Choroid plexus epithelial cell (primary cell): ENCODE results near the gene ZNF383.
"Not testable (repeated sequence)": the region's sequence is repeated elsewhere in the genome, so short reads cannot be mapped to it uniquely, and the experiment has no call there.

Source experiments
- DNase-seq: peaks from one replicate; pipeline ENCODE4 v3.0.0-alpha.2; 2010; ENCODE audit warnings: low read depth
- H3K4me3 ChIP-seq: 2 replicates; pipeline ENCODE4 v1.5.1; 2011; ENCODE audit warnings: low read depth, mild to moderate bottlenecking, control low read depth, low read length, moderate library complexity
- TF ChIP-seq, protein P1 (sequence below): conservative IDR thresholded peaks from 2 replicates; pipeline ENCODE4 v1.5.1; 2011; ENCODE audit warnings: low read depth, mild to moderate bottlenecking, control low read depth, inconsistent platforms, low read length, moderate library complexity

Gene ZNF383

DNA sequence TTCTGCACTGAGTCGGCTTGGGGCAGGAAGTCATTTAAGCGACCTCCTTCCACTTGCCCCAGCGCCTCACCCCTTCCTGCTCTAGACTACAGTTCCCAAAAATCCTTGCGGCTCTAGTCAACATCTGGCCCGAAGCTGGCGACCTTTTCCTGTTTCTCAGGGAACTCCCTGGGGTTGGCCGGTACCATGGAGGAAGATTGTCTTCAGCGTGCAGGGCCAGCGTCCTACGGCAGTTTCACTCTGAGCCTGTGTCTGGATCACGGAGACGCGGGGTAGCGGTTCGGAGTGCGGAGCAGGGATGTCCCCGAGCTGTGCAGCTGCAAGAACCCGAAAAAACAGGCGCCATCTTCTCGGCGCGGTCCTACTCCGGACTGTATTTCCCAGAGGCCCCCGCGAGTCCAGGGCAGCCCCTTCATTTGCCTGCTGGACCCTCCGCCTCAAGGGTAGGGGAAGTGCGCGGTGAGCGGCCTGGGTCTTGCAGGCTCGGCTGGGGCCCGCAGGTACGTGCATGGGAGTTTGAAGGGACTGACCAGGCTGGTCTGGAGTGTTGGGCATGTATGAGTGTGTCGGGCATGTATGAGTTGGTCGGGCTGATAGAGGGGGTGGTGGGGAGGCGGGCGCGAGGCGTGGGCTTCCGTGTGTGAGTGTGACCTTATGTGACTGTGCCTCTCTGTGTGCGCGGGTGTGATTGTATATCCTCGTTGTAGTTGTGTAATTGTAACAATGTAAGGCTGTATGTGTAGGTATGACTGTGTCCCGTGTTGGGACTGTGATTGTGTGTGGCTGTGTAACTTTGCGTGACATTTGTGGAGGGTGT, at the start of gene ZNF383:
Gene ZNF383 (plus strand): TSS at position 440 of the 817 bp plus-strand sequence. CDS start 12,240 bp downstream, outside the sequence.
- DNase-seq, result peak; percentile 92
- peak within 1 kb of the TSS; percentile 81 for H3K4me3 ChIP-seq
- TF ChIP-seq, protein P1, sequence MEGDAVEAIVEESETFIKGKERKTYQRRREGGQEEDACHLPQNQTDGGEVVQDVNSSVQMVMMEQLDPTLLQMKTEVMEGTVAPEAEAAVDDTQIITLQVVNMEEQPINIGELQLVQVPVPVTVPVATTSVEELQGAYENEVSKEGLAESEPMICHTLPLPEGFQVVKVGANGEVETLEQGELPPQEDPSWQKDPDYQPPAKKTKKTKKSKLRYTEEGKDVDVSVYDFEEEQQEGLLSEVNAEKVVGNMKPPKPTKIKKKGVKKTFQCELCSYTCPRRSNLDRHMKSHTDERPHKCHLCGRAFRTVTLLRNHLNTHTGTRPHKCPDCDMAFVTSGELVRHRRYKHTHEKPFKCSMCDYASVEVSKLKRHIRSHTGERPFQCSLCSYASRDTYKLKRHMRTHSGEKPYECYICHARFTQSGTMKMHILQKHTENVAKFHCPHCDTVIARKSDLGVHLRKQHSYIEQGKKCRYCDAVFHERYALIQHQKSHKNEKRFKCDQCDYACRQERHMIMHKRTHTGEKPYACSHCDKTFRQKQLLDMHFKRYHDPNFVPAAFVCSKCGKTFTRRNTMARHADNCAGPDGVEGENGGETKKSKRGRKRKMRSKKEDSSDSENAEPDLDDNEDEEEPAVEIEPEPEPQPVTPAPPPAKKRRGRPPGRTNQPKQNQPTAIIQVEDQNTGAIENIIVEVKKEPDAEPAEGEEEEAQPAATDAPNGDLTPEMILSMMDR, result no peak

DNA sequence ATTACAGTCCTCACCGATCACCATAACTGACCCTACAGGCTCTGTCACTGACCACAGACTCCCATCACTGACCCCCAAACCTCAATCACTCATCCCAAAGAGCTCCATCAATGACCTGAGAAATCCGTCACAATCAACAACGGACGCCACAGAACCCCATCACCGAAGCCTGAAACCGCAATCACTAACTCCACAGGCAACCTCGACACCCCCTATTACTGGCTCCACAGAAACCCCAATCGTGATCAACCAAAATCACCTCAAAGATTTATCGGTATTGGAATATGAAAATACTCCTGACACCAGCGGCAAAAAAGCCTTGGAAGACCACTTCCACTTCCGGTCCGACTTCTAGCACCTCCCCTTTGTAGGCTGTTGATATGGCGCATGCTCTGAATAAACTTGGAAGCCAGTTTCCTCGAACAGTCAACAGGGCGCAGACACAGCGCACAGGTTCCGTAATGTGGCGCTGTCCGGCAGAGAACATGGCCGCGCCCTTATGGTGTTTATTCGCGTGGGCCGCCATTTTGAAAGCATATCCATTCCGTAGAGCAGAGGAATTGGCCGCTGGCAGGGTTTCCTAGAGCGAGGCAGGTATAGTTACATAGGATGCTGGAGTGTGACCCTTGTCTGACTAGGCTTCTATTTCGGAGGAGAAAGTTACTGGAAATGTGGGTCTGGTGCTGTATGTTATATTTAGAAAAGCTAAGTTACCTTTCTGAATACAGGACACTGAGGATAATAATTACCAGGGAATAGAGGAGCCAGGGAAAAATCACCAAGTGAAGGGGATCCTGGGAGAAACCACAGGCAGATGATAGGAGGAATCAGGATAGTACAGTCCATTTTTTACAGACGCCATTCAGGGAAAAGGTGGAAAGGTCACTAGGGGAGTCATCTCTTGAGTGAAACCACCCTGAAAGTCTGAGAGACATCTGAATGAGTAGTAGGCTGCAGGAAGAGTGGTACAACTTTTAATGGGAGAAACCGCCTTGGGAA, 45.3 kb upstream of the ZNF383 start, which contains the start of gene ZNF585A:
Gene ZNF585A (minus strand): TSS at position 328 of the 999 bp plus-strand sequence. CDS start 2,785 bp downstream, outside the sequence.
- peak within 1 kb of the TSS; percentile 74 for H3K4me3 ChIP-seq
- TF ChIP-seq, protein P1, result peak; percentile 50
- DNase-seq, result peak; percentile 99

DNA sequence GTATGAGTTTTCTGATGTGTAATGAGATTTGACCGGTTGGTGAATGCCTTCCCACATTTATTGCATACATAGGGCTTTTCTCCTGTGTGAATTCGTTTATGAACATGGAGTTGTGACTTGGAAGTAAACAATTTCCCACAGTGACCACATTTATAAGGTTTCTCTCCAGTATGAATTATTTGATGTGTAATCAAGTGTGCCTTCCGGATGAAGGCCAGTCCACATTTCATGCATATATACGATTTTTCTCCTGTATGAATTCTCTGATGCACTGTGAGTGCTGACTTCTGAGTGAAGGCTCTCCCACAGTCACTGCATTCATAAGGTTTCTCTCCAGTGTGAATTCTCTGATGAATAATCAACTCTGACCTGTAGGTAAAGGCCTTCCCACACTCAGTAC, 31.9 kb upstream of the ZNF383 start:
- not testable (repeated sequence) for DNase-seq, H3K4me3 ChIP-seq

DNA sequence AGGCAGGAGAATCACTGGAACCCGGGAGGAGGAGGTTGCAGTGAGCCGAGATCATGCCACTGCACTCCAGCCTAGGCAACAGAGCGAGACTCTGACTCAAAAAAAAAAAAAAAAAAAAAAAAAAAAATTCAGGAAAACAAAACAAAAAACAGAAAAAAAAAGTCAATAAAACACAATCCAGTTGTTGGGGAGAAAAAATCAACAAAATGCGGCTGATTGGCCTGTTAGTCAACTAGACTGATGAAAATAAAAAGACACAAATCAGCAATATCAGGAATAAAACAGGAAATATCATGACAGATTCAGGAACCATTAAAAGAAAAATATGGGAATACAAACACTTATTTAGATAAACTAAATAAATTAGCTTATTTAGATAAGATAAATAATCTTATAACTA, 22.8 kb upstream of the ZNF383 start:
- DNase-seq, H3K4me3 ChIP-seq: not testable (repeated sequence)

DNA sequence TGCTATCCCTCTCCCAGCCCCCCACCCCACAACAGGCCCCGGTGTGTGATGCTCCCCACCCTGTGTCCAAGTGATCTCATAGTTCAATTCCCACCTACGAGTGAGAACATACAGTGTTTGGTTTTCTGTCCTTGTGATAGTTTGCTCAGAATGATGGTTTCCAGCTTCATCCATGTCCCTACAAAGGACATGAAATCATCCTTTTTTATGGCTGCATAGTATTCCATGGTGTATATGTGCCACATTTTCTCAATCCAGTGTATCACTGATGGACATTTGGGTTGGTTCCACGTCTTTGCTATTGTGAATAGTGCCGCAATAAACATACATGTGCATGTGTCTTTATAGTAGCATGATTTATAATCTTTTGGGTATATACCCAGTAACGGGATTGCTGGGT, 20.9 kb upstream of the ZNF383 start:
- DNase-seq, H3K4me3 ChIP-seq: not testable (repeated sequence)

DNA sequence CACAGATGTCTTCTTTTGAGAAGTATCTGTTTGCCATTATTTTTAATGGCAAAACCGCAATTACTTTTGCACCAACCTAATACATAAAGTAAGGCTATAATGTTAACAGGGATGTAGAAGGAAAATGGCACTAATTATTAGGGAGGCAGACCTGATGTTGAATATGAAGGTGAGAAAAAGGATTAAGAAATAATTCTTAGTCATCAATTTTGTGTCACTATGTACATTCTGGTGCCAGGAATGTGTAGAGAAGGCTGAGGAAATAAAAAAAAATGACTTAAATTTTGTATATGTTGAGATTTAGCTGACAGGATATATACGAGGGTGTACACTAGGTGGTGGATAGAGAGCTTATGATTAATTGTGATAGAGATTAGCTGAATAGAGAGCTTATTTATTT, 20.2 kb upstream of the ZNF383 start:
- no peak overlapping the region for H3K4me3 ChIP-seq
- TF ChIP-seq, protein P1, result no peak
- DNase-seq, result no peak

DNA sequence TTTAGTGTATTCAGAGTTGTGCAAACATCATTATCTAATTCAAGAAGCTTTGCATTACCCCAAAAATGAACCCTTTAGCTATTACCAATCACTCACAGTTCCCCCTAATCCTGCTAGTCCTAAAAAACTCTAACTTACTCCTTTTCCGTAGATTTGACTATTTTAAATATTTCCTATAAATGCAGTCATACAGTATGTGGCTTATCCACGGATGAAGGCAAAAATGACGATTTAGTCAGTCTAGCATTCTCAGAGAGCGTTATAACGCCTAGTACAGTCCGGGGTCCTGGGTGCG, 587 bp upstream of the ZNF383 start:
- H3K4me3 ChIP-seq, result peak overlapping the region; percentile 81
- TF ChIP-seq, protein P1, result no peak
- DNase-seq, result no peak

DNA sequence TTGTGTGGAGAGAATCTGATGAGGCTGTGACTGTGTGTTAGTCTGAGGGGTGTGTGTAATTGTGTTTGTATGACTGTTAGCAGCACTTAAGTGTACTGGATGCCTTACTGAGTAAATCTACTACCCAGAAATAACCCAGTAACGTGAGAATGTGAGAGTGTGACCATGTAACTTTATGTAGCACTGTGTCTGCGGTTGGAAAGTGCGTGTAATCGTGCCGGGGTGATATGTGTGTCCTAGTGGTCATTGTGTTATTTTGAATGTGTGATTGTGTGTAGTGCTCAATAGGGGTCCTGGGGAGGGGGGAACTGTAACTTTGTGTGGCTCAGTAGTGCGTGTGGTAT, 550 bp downstream of the ZNF383 start:
- TF ChIP-seq, protein P1, result no peak
- peak; percentile 58 for DNase-seq
- peak overlapping the region; percentile 81 for H3K4me3 ChIP-seq
